ENCODE data around the gene WT1.

- TF ChIP-seq TARDBP (IDR thresholded peaks at IDR 0.05; ENCODE audit: borderline replicate concordance) (no peak), POLR2A (IDR thresholded peaks at IDR 0.05; ENCODE audit: low read depth, low read length) (no peak), MYB (IDR thresholded peaks at IDR 0.05; ENCODE audit: borderline replicate concordance, low read depth, low read length) (no peak), CHD2 (IDR thresholded peaks at IDR 0.05; ENCODE audit: borderline replicate concordance, low read depth, low read length) (no peak), POLR2AphosphoS5 (IDR thresholded peaks at IDR 0.05; ENCODE audit: low read length) (no peak), EZH2 (IDR thresholded peaks at IDR 0.05; ENCODE audit: borderline replicate concordance, control insufficient read depth, low read depth, low read length) (no peak), CHD4 (IDR thresholded peaks at IDR 0.05) (no peak), EP300 (IDR thresholded peaks at IDR 0.05; ENCODE audit: borderline replicate concordance in 1 of 2, control insufficient read depth in 1 of 2, low read depth in 2 of 2, low read length in 2 of 2) (no peak), SMC3 (IDR thresholded peaks at IDR 0.05; ENCODE audit: borderline replicate concordance, low read length) (no peak), TBL1XR1 (IDR thresholded peaks at IDR 0.05; ENCODE audit: low read depth, low read length) (no peak), SRF (IDR thresholded peaks at IDR 0.05; ENCODE audit: low read depth in 2 of 2, low read length in 2 of 2) (no peak)
- TF ChIP-seq, protein P1, sequence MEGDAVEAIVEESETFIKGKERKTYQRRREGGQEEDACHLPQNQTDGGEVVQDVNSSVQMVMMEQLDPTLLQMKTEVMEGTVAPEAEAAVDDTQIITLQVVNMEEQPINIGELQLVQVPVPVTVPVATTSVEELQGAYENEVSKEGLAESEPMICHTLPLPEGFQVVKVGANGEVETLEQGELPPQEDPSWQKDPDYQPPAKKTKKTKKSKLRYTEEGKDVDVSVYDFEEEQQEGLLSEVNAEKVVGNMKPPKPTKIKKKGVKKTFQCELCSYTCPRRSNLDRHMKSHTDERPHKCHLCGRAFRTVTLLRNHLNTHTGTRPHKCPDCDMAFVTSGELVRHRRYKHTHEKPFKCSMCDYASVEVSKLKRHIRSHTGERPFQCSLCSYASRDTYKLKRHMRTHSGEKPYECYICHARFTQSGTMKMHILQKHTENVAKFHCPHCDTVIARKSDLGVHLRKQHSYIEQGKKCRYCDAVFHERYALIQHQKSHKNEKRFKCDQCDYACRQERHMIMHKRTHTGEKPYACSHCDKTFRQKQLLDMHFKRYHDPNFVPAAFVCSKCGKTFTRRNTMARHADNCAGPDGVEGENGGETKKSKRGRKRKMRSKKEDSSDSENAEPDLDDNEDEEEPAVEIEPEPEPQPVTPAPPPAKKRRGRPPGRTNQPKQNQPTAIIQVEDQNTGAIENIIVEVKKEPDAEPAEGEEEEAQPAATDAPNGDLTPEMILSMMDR (IDR thresholded peaks at IDR 0.05 in 2 of 3, conservative IDR thresholded peaks at IDR 0.05 in 1 of 3; ENCODE audit: control insufficient read depth in 2 of 3, extremely low read depth in 1 of 3, insufficient read depth in 1 of 3, low read depth in 3 of 3, low read length in 3 of 3) = no peak
Observed at GRCh38 chr11:32451808-32452207, 16.5 kb upstream of the WT1 start.

Measured in GM12878 (cell line).